PC-3 (cell line): ENCODE data around the gene FNDC7.

Experiments
- CTCF ChIP-seq: fragments of 300-600 bp; sonication (generic); conservative IDR thresholded peaks from 2 replicates; pipeline ENCODE4 v1.5.1; 2017; ENCODE audit warnings: antibody characterized with exemption, low read depth, mild to moderate bottlenecking, low read length
- EZH2 ChIP-seq: fragments of 300-600 bp; sonication (generic); IDR thresholded peaks from one replicate; pipeline ENCODE4 v1.6.1; 2017; ENCODE audit warnings: antibody characterized with exemption, mild to moderate bottlenecking, low read length; ENCODE audit not compliant: unreplicated experiment
- EZH2phosphoT487 ChIP-seq: fragments of 300-600 bp; sonication (generic); IDR thresholded peaks from 2 replicates; pipeline ENCODE4 v1.6.1; 2018; ENCODE audit warnings: mild to moderate bottlenecking, antibody characterized with exemption, low read length, borderline replicate concordance

GRCh38 chr1:108691128-108691941, 21.4 kb upstream of the FNDC7 start:
- TF ChIP-seq CTCF, result no peak
- no peak for TF ChIP-seq EZH2
- no peak for TF ChIP-seq EZH2phosphoT487
